Measurements from ENCODE around the gene IFITM2.

The IFITM2 gene

GRCh38 chr11:337711-338110, 30.1 kb downstream of the IFITM2 start:
- H3F3A ChIP-seq (ENCODE audit: insufficient read depth, low read length), result no peaks in the 10 kb centered on the region
- H4K20me1 ChIP-seq (ENCODE audit: insufficient read depth, low read length), result no peaks in the 10 kb centered on the region; the same call in 1 of the 2 replicates
- TF ChIP-seq EZH2phosphoT487 (IDR thresholded peaks at IDR 0.05; ENCODE audit: low read length) (no peak), EZH2 (optimal IDR thresholded peaks at IDR 0.05; ENCODE audit: low read depth, low read length) (no peak)
- TF ChIP-seq, protein P1, sequence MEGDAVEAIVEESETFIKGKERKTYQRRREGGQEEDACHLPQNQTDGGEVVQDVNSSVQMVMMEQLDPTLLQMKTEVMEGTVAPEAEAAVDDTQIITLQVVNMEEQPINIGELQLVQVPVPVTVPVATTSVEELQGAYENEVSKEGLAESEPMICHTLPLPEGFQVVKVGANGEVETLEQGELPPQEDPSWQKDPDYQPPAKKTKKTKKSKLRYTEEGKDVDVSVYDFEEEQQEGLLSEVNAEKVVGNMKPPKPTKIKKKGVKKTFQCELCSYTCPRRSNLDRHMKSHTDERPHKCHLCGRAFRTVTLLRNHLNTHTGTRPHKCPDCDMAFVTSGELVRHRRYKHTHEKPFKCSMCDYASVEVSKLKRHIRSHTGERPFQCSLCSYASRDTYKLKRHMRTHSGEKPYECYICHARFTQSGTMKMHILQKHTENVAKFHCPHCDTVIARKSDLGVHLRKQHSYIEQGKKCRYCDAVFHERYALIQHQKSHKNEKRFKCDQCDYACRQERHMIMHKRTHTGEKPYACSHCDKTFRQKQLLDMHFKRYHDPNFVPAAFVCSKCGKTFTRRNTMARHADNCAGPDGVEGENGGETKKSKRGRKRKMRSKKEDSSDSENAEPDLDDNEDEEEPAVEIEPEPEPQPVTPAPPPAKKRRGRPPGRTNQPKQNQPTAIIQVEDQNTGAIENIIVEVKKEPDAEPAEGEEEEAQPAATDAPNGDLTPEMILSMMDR (IDR thresholded peaks at IDR 0.05; ENCODE audit: low read length), result no peak
- H3K4me3 ChIP-seq (ENCODE audit: low read length), result no peak overlapping the region
- no peaks in the 10 kb centered on the region for H3K79me2 ChIP-seq (ENCODE audit: low read length)
- no peak overlapping the region for H3K4me2 ChIP-seq (ENCODE audit: low read depth, low read length)
- no peak overlapping the region for H3K9ac ChIP-seq (ENCODE audit: low read length)
- H3K27me3 ChIP-seq (replicated peaks; ENCODE audit: insufficient read depth, low read length), result peaks cover 97% of the 10 kb centered on the region
- no peaks in the 10 kb centered on the region for H3K9me2 ChIP-seq (replicated peaks; ENCODE audit: insufficient read depth, low read length)
- no peak for DNase-seq
- no peaks in the 10 kb centered on the region for H3K36me3 ChIP-seq (replicated peaks; ENCODE audit: insufficient read depth, low read length)
- no peak overlapping the region for H2AFZ ChIP-seq (ENCODE audit: low read length)
- H3K4me1 ChIP-seq (ENCODE audit: low read length), result peaks cover 7% of the 10 kb centered on the region; the same call in 1 of the 2 replicates
- no peaks in the 10 kb centered on the region for H3K9me3 ChIP-seq (replicated peaks; ENCODE audit: insufficient read depth, low read length)
- H3K27ac ChIP-seq (ENCODE audit: low read length), result no peak overlapping the region

DNA sequence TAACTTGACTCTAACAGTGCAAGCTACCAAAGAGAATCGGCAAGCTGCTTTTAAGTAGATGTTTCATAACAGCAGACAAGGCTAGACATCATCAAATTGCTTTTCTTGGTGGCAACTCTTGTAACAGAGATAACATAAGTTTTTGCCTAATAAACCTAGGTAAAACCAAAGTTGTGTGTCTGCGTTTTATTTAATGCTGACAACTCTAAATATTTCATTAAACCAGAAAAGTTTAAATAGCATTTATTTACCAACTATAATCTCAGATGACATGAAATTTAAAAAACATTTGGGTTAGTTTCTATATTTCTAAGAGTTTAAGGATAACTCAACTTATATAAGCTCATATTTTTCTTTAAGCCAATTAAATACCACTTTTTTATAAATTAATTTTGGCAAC, 32.3 kb downstream of the IFITM2 start:
- Histone ChIP-seq H3K27ac (ENCODE audit: low read length) (no peak overlapping the region), H3K9ac (ENCODE audit: low read length) (no peak overlapping the region), H3K27me3 (replicated peaks; ENCODE audit: insufficient read depth, low read length) (peaks cover 90% of the 10 kb centered on the region), H3K9me3 (replicated peaks; ENCODE audit: insufficient read depth, low read length) (no peaks in the 10 kb centered on the region), H3K4me1 (ENCODE audit: low read length) (no peaks in the 10 kb centered on the region), H3K4me2 (ENCODE audit: low read depth, low read length) (no peak overlapping the region), H3F3A (ENCODE audit: insufficient read depth, low read length) (no peaks in the 10 kb centered on the region), H4K20me1 (ENCODE audit: insufficient read depth, low read length) (no peaks in the 10 kb centered on the region; the same call in 1 of the 2 replicates), H3K4me3 (ENCODE audit: low read length) (no peak overlapping the region), H3K36me3 (replicated peaks; ENCODE audit: insufficient read depth, low read length) (no peaks in the 10 kb centered on the region), H3K9me2 (replicated peaks; ENCODE audit: insufficient read depth, low read length) (no peaks in the 10 kb centered on the region), H3K79me2 (ENCODE audit: low read length) (no peaks in the 10 kb centered on the region), H2AFZ (ENCODE audit: low read length) (no peak overlapping the region)
- no peak for DNase-seq
- TF ChIP-seq, protein P1 (IDR thresholded peaks at IDR 0.05; ENCODE audit: low read length), result no peak
- TF ChIP-seq EZH2phosphoT487 (IDR thresholded peaks at IDR 0.05; ENCODE audit: low read length) (no peak), EZH2 (optimal IDR thresholded peaks at IDR 0.05; ENCODE audit: low read depth, low read length) (no peak)

DNA sequence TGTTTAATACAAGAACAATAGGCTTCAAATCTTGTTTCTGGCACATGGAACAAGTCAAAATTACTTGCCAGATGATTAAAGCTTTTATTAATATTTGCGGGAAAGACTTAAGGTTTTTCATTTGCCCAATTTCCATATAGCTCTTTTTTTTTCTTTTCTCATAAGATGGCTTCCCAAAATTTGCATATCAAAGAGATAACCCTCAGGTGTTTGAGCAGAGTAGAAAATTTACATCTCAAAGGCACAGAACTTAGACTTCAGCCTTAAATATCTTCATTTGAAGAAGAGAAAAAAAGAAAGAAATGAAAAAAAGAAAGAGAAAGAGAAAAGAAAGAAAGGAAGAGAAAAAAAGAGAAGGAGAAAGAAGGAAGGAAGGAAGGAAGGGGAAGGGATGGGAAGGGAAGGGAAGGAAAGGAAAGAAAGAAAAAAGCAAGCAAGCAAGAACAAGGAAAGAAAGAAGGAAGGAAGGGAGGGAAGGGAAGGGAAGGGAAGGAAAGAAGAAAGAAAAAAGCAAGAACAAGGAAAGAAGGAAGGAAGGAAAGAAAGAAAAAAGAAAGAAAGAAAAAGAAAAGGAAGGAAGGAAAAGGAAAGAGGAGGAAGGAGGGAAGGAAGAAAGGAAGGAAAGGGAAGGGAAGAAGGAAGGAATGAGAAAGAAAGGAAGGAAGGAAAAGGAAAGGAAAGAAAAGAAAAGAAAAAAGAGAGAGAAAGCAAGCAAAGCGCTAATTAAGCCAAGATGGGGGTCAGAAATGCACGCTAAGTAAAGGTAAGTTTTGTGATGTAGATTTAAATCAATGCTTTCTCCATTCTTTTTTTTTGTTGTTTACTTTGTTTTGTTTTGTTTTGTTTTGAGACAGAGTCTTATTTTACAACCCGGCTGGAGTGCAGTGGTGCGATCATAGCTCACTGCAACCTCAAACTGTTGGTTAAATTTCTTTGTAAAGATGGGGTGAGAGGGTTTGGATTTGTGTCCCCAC, 33.2 kb downstream of the IFITM2 start:
- H3K4me2 ChIP-seq (ENCODE audit: low read depth, low read length), result no peak overlapping the region
- TF ChIP-seq, protein P1 (IDR thresholded peaks at IDR 0.05; ENCODE audit: low read length), result no peak
- TF ChIP-seq EZH2 (optimal IDR thresholded peaks at IDR 0.05; ENCODE audit: low read depth, low read length) (no peak), EZH2phosphoT487 (IDR thresholded peaks at IDR 0.05; ENCODE audit: low read length) (no peak)
- peaks cover 90% of the 10 kb centered on the region for H3K27me3 ChIP-seq (replicated peaks; ENCODE audit: insufficient read depth, low read length)
- no peaks in the 10 kb centered on the region for H3K4me1 ChIP-seq (ENCODE audit: low read length)
- H3K9me3 ChIP-seq (replicated peaks; ENCODE audit: insufficient read depth, low read length), result no peaks in the 10 kb centered on the region
- H3K36me3 ChIP-seq (replicated peaks; ENCODE audit: insufficient read depth, low read length), result no peaks in the 10 kb centered on the region
- H3F3A ChIP-seq (ENCODE audit: insufficient read depth, low read length), result no peaks in the 10 kb centered on the region
- no peaks in the 10 kb centered on the region for H3K9me2 ChIP-seq (replicated peaks; ENCODE audit: insufficient read depth, low read length)
- H3K9ac ChIP-seq (ENCODE audit: low read length), result no peak overlapping the region
- H2AFZ ChIP-seq (ENCODE audit: low read length), result no peak overlapping the region
- H3K79me2 ChIP-seq (ENCODE audit: low read length), result no peaks in the 10 kb centered on the region
- H3K4me3 ChIP-seq (ENCODE audit: low read length), result no peak overlapping the region
- no peaks in the 10 kb centered on the region; the same call in 1 of the 2 replicates for H4K20me1 ChIP-seq (ENCODE audit: insufficient read depth, low read length)
- DNase-seq, result no peak
- H3K27ac ChIP-seq (ENCODE audit: low read length), result no peak overlapping the region

Data from MM.1S (cell line).